ENCODE results near the gene PLA2G6.

The PLA2G6 gene

GRCh38 chr22:38069372-38070249 is 112.0 kb downstream of the PLA2G6 start:
- peak in 1 of 2 experiments; percentile 56 for DNase-seq

- no peak for DNase-seq
Measured at GRCh38 chr22:38068641-38069371, 112.8 kb downstream of the PLA2G6 start.

- no peak for DNase-seq
Measured at GRCh38 chr22:38067761-38068360, 113.8 kb downstream of the PLA2G6 start.

GRCh38 chr22:38067028-38067415 is 114.6 kb downstream of the PLA2G6 start:
- no peak for DNase-seq

- no peak for DNase-seq
Measured at GRCh38 chr22:38066381-38067027, 115.1 kb downstream of the PLA2G6 start.

- DNase-seq, result no peak
Measured at GRCh38 chr22:38065539-38065938, 116.1 kb downstream of the PLA2G6 start.

GRCh38 chr22:38062791-38063190 is 118.8 kb downstream of the PLA2G6 start:
- no peak for DNase-seq
